OCI-LY3 (cell line): Measurements from ENCODE around the gene POLR3H.

Source experiments
- CTCF ChIP-seq: fragments of 200-600, 300-600 bp; sonication (generic); IDR thresholded peaks from 2 replicates; pipeline ENCODE4 v1.5.1; 2014; ENCODE audit warnings: antibody characterized with exemption, low read length, low read depth
- EZH2phosphoT487 ChIP-seq: fragments of 200-600 bp; shearing (Covaris generic); IDR thresholded peaks from 2 replicates; pipeline ENCODE4 v1.6.1; 2018; ENCODE audit warnings: antibody characterized with exemption, mixed run types, low read depth

DNA sequence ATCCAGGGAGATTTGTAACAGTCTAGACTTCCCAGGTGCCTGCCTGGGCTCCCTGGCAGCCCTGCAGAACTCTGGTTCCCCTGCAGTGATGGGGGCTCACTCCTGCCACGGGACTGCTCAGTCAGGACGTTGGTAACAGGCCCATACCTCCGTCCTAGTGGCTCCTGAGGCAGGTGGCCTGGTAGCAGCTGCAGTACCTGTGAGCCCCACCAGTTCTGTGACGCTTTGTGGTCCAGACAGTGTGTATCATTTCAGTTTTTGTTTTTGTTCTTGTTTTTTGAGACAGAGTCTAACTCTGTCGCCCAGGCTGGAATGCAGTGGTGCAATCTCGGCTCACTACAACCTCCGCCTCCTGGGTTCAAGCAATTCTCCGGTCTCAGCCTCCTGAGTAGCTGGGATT lies 27.8 kb downstream of the POLR3H start:
- TF ChIP-seq CTCF (no peak), EZH2phosphoT487 (no peak)
